Left ventricle myocardium superior (tissue), 1 donor: ENCODE results near the gene PDE6C. TPM values are rescaled to one million over a fixed set of nuclear protein-coding genes. Genes with fewer than 3 reads are reported as not detected.

Experiments used
- ATAC-seq: fragments of 200-7000 bp; cut with Tn5 transposase; one replicate; pipeline ENCODE4 v1.9.1; 2020; ENCODE audit warnings: mild to moderate bottlenecking, moderate library complexity
- DNase-seq: peaks from one replicate; pipeline ENCODE4 v3.0.0-alpha.2; 2020
- intact Hi-C: fragments of 100-400 bp; cut with micrococcal nuclease; formaldehyde crosslinking; loops from one replicate; pipeline ENCODE4 v1.11.0; 2022
- total RNA-seq: library from RNA; stranded (reverse); fragmentation: NEBNext Ultra II Directional; extraction: Animal tissue kit (Norgen Biotek cat#: 25700); gene quantifications from one replicate; pipeline ENCODE4 v1.2.1, GENCODE V29; 2021
- donor health status: DM: no; HTN: yes; CAD: no; lungs with severe emphysema.

The PDE6C gene
- total RNA-seq, 1 donor from 2014 or later: not detected

DNA sequence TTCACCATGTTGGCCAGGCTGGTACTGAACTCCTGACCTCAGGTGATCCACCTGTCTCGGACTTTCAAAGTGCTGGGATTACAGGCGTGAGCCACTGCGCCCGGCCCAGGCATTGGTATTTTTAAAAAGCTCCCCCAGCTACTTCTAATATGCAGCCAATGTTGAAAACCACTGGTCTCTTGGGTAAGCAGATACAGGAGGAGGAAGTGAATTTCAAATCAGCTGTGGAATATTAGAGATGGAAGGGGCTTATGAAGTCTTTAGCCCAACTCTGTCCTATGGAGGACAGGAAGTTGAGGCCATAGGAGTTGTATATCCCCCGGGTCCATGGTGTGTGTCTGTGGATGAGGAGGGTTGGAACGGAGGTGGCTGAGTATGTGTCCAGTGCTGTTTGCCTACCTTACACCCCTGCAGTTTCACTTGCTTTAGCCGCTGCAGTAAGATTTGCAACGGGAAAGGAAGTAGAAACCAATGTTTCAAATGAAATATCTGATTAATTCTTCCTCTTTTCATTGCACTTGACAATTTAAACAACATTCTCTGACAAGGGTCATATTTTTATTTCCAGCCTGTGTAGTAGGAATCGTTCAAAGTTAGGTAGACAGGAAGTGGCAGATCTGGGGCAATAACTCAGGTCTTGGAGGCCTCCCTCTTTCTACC is 3.4 kb downstream of the PDE6C start:
- no peak for ATAC-seq
- intact Hi-C loops: no loop called here
- DNase-seq: no peak

- no peak for ATAC-seq
- intact Hi-C loops: no loop called here
- DNase-seq: no peak
These were observed 8.6 kb downstream of the PDE6C start for GRCh38 chr10:93620925-93621324.

GRCh38 chr10:93622942-93623341 is 10.6 kb downstream of the PDE6C start:
- intact Hi-C loops: no loop called here
- DNase-seq (no peak), ATAC-seq (no peak)

GRCh38 chr10:93628858-93629257 is 16.5 kb downstream of the PDE6C start:
- ATAC-seq (no peak), DNase-seq (no peak)
- intact Hi-C loops: no loop called here

DNA sequence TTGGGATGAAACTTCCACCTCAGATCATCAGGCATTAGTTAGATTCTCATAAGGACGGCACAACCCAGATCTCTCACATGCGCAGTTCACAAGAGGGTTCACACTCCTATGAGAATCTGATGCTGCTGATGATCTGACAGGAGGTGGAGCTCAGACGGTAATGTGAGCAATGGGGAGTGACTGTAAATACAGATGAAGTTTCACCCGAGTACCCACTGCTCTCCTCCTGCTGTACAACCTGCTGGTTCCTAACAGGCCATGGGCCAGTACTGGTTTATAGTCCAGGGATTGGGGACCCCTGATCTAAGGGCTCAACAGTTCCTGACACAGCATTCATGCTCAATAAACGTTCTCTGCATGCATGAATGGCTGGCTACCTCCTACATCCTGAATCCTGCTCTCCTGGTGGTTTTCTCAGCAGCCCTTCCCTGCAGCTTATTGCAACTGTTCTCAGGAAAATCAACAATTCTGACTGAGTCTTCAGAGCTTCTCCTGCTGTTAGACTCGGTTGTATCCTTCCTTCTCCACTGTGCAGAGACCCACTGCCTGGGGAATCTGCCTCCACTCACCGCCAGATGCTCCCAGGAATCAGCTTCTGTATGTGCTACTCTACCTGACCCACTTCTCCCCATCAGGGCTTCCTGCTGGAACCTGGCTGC is 17.4 kb downstream of the PDE6C start:
- intact Hi-C loops: no loop called here
- ATAC-seq (no peak), DNase-seq (no peak)

- intact Hi-C loops: no loop called here
- ATAC-seq (no peak), DNase-seq (no peak)
These were observed 18.6 kb downstream of the PDE6C start for GRCh38 chr10:93630625-93631557.

GRCh38 chr10:93639791-93640190 is 27.5 kb downstream of the PDE6C start:
- DNase-seq (no peak), ATAC-seq (no peak)
- intact Hi-C loops: no loop called here

- no peak for DNase-seq
- ATAC-seq: no peak
- intact Hi-C loops: no loop called here
These were observed 40.5 kb downstream of the PDE6C start for GRCh38 chr10:93652857-93653256.

DNA sequence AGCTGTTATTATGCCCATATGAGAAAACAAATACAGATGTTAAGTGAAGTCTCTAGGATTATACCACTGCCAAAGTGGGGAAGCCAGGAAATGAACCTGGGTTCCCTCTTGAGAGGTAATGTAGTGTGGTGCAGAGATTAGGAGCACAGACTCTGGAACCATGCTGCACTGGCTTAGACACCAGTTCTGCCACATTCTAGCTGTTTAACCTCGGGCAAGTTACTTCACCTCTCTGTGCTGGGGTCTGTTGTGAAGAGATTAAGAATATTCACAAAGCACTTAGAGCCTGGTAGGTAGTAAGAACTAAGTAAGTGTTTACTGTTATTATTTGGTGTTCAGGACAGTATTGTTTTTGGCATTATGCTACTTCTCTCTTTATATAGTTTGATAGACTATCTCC is 41.9 kb downstream of the PDE6C start:
- no peak for ATAC-seq

DNA sequence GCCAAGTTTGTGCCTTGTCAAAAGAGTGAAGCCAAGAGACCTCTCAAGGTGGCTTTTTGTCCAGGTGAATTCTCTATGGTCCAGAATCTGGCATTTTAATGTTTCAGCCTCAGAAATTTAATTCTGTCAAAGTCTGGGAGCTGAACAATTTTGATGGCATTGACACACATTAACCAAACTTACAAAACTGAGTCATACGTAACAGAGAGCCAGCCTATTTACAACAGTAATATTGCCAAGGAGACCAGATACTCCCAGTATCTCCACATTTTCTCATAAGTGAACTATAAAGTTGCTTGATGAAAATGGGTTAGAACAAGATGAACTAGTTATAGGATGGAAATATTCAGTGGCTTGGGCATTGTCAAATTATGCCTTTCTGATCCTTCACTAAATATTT is 43.8 kb downstream of the PDE6C start:
- DNase-seq (no peak), ATAC-seq (no peak)
- intact Hi-C loops: no loop called here

More for the DNA sequence above, 41.9 kb downstream of the PDE6C start:
- intact Hi-C loops: no loop called here
- no peak for DNase-seq

DNA sequence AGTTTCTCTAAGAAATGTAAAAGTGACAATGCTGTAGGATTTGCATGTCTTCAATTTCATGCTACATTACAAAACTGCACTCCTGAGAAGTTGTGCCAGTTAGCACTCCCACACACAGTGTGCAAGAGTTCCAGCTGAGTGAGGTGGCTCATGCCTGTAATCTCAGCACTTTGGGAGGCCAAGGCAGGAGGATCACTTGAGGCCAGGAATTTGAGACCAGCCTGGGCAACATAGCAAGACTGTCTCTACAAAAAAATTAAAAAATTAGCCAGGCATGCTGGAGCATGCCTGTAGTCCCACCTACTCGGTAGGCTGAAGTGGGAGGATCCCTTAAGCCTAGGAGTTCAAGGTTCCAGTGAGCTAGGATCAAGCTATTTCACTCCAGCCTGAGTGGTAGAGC is 45.4 kb downstream of the PDE6C start:
- ATAC-seq: no peak
- no peak for DNase-seq
- intact Hi-C loops: no loop called here

GRCh38 chr10:93666030-93666429 is 53.7 kb downstream of the PDE6C start:
- ATAC-seq (no peak), DNase-seq (no peak)
- intact Hi-C loops: no loop called here

GRCh38 chr10:93667795-93668194 is 55.5 kb downstream of the PDE6C start:
- ATAC-seq (no peak), DNase-seq (no peak)
- intact Hi-C loops: no loop called here

- DNase-seq (no peak), ATAC-seq (no peak)
- intact Hi-C loops: no loop called here
These were observed 58.0 kb downstream of the PDE6C start for GRCh38 chr10:93670372-93670771.

DNA sequence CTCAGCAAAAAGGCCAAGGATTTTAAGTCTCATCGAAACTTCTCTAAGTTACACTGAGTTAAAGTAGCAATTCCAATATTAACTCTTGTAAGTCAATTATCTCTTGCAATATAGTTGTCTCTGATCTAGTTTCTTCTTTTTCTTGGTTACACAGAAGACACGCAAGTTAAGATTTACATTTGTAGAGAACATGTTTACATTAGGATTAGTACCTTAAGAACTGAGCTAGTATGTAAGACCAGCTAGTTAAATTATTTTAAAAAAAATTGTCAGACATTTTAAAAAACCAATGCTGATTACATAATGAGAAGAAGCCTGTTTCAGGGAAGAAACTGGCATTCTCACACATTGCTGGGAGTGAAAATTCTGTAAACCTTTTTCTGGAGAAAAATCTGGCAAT is 58.7 kb downstream of the PDE6C start:
- ATAC-seq (no peak), DNase-seq (no peak)
- intact Hi-C loops: no loop called here

GRCh38 chr10:93672022-93672678 is 59.8 kb downstream of the PDE6C start:
- ATAC-seq: no peak
- DNase-seq: no peak
- intact Hi-C loops: no loop called here

GRCh38 chr10:93672890-93673289 is 60.6 kb downstream of the PDE6C start:
- no peak for DNase-seq
- no peak for ATAC-seq
- intact Hi-C loops: no loop called here

GRCh38 chr10:93673791-93674190 is 61.5 kb downstream of the PDE6C start:
- ATAC-seq (no peak), DNase-seq (no peak)
- intact Hi-C loops: no loop called here

DNA sequence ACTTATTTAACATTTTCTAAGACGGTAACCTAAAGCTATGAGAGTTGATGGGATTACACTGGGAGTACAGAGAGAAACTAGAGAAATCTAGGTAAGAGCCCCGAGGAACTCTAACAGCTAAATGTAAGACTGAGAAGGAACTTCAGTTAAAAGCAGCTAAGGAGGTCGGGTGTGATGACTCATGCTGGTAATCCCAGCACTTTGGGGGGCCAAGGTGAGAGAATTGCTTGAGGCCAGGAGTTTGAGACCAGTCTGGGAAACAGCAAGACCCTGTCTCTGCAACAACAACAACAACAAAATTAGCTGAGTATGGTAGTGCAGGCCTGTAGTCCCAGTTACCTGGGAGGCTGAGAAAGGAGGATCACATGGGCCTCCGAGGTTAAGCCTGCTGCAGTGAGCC is 66.0 kb downstream of the PDE6C start:
- DNase-seq: no peak
- intact Hi-C loops: no loop called here
- no peak for ATAC-seq
